Measurements from ENCODE around the gene LRRC9.
"Not testable (repeated sequence)": the region's sequence is repeated elsewhere in the genome, so short reads cannot be mapped to it uniquely, and the experiment has no call there.

Gene LRRC9

DNA sequence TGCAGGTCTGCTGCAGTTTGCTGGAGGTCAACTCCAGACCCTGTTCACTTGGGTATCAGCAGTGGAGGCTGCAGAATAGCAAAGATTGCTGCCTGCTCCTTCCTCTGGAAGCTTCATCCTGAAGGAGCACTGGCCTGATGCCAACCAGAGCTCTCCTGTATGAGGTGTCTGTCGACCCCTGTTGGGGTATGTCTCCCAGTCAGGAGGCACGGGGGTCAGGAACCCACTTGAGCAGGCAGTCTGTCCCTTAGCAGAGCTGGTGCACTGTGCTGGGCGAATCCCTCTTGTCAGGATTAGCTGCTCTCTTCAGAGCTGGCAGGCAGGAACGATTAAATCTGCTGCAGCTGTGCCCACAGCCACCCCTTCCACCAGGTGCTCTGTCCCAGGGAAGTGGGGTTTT is 37.9 kb downstream of the LRRC9 start:
- not testable (repeated sequence) for DNase-seq (ENCODE audit: low read depth)

DNA sequence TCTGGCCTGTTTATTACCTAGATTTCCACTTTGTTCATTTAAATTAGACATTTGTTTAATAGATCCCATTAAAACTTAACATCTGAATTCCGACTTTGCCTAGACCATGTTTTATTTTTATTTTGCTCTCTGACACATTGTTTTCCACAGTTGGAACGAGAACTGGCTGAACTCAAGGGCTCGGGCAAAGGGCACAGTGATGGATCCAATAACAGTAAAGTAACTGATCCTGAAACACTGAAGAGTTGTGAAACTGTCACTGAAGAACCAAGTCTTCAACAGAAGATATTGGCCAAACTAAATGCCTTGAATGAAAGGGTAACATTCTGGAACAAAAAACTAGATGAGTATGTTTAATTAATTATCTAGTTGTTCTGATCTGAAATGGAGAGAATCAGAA is 39.7 kb downstream of the LRRC9 start:
- DNase-seq (ENCODE audit: low read depth), result no peak

DNA sequence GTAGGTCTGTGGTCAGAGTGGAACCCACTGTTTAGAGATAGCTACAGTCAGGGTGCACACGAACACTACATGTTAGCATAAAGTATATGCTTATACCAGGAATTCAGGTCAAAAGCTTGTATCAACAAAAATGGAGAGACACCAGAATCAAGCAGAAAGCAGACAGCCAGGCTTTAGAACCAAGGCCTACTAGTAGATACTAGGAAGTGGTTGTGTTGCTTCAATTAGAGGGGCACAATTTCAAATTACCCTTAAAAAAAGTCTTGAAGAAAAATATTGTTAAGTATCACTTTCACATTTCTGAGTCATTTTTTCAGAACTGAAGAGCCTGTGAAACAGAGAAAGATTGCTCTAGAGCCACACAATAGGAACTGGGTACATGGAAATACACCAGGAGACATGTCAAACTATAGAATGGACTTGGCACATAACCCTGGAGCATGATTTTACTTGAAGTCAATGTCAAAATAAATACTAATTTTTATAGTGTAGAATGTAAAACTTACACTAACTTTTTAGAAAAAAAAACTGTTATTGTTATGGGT is 41.6 kb downstream of the LRRC9 start:
- no peak for DNase-seq (ENCODE audit: low read depth)

DNA sequence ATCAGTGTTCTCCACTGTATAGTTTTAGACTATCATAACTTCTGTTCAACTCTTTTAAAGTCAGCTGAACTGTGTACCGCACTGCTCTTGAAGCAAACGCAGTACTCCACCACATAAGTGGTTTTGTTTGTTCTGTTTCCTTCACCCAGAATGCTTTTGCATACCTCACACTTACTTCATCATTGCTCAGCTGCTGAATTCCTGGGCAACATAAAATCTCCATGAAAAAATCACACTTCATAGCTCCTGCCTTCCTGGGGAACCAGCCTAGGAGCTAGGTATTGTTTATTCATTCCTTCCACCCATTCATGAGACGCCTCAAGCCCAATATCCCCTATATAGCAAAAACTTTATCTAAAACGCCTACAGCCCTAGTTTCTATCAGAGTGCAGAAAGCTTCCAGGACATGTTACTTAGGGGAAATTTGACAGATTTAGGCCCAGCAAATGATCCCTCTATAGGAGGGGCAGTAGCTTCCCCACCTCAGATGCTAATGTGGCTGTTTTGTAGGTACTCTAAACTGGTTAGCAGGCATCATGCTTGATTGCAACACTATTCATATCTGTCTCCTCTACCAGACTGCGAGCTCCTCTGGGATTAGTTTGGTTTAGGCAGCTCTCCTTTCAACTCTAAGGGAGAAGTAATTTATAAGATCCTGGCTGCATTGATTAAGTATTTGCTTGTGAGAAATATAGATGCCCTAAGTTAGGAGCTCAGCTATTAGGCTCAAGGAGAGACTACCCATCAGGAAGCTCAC is 44.5 kb downstream of the LRRC9 start:
- no peak for DNase-seq (ENCODE audit: low read depth)

DNA sequence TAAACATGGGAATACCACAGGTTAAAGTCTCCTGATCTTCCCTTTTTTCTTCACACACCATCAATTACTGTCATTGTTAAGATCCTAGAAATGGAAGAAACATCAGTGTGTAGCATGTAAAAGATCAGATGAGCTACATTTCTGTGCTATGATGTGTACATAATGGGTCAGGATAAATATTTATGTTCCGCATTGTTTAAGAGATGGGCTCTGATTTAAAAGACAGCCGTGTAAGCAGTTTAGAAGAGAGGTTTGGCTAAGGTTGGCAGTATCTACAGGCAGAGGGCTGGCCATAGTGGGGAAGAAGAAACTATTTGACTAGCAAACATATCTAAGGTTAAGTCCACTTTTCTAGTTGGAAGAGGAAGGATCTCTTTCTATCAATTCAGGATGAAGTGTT is 49.4 kb downstream of the LRRC9 start:
- no peak for DNase-seq (ENCODE audit: low read depth)

DNA sequence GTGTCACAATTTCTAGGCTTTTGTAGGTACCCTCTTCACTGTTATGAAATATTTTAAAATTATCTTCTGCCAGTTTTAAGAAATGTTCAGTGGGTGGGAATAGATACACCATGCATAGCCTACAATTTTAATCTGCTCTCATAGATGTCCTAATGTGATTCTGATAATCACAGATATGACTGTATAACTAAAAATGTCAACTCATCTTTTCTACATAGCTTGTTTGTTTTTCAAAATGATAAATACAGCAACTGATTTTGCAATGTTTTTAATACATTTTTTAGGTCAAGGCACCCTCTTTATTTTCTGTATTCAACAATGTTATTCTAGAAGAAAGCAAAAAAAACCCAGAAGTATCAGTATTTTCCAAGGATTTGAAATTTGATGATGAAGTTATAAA is 61.6 kb downstream of the LRRC9 start:
- no peak for DNase-seq (ENCODE audit: low read depth)

DNA sequence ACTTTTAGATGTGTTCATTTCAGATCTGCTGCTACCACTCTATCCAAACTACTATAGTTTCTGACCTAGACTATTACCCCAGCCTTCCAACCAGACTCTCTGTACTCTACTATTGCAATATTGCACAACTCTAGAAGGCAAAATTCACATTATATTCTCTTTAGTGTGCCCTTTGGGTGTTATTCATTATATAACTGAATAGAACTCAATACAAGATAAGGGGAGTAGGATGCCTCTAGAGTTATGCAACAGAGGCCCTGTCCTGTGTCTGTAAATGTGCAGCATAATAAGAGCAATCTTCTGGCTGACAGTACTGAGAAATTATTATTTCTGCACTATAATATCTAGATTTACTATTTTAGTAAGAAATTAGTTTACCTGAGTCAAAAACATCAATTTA is 63.1 kb downstream of the LRRC9 start:
- DNase-seq (ENCODE audit: low read depth), result no peak

DNA sequence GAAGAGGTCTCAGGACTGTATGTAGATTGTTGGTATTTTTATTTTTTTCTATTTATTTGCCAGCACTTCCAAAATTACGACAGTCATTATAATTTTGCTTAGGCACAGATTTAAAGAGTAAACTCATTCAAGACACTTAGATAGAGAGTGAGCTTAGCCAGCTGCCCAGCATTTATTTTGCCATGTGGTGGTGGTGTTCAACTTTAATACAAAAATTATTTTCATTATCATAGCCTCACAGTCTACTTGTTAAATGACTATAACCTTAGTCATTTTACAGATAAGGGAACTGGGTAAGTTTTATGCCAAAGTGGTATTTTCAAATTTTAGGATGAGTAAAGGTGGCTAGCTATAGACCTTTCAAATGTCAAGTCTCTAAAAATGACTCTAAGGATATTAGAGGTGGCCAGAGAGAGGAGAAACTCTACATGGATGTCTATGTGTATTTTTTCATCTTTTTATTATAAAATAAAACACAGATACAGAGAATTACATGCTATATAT is 66.7 kb downstream of the LRRC9 start:
- no peak for DNase-seq (ENCODE audit: low read depth)

DNA sequence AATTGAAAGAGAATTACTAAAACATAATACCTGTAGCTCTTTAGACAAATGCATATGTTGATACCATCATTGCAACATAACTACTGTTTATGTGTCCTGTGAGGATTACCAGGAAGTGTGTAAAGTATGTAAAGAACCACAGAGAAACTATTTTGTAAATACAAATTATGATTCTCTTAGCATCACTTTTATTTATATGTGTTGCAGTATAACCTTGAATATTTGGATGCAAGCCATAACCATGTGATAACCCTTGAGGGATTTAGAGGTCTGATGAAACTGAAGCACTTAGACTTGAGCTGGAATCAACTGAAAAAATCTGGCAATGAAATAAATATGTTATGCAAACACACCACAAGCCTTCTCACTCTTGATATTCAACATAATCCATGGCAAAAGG is 77.5 kb downstream of the LRRC9 start:
- DNase-seq (ENCODE audit: low read depth), result no peak

DNA sequence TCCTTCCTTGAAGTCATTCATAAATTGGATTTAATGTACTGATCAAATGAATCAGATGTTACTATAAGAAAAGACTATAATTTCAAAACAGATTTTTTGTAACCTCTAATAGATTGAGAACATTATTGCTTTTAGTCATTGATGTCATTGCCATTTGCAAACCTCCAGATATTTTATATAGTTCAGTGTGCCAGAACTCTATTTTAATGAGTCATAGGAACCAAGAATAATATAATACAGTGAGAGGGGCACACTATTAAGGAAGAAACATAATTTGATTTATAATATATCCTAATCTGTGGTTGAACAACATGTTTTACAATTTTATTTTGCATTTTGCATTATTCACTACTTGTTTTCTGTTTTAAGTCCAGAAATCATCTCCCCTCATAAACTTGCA is 78.0 kb downstream of the LRRC9 start:
- DNase-seq (ENCODE audit: low read depth), result no peak

DNA sequence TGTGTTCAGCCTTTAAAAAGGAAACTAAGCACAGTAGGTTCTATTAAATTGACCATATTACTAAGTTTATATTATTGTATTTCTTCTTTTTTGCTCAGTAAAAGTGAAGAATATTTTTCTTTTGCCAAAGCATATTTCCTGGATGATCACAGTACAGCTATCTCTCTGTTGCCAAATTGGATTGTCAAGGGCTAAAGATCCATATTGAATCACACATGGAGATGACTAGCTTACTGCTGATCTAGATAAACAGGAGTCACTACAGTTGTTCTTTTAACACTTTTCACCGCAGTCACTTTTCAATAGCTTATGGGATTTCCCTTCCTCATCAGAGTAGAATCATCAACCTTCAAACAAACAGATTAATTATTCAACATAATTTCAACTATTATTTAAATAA is 78.6 kb downstream of the LRRC9 start:
- DNase-seq (ENCODE audit: low read depth), result no peak

DNA sequence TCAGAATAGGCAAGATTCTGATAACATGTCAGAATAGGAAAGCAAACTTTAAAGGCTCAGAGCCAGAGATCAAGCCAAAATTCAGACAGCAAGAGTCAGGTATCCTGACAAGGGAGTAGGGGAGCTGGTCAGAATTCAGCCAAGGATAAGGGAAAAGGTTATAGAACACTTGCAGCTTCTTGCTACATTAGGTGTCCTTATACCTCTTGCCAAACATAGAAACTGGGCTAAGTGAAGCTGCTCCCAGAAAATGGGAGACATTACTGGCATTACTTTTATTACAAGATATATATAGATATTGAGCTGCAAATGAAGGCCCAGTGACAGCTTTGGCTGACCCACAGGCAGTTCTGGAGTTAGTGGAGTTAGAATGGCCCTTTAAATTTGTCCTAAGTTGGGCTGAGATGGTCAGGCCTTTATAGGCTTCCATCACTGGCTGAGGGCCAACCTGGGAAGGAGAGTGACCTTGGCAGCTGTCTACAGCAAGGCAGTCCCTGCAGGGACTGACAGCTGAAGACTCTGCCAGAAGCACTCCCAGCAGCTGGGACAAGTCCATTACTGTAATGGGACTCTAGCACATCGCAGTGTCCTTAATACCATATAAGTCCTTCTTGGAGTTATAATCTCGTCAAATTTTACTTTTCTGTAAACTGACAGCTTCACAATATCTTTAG is 83.0 kb downstream of the LRRC9 start:
- DNase-seq (ENCODE audit: low read depth), result no peak

DNA sequence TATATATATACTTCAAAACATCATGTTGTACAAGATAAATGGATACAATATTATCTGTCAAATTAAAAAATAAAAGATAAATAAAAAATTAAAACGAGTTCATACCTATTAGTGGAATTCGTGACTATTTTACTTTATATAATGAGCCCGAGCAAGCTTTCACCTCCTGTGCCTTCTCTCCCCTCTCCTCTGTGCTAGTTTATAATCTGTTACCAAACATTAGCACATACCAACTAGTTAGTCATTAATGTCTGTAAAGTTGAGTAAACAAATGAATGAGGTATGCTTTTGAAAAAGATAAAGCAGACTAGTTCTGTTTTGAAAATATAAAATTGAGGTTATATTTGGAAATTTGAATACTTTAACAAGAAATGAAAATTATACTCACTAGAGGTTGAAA is 84.0 kb downstream of the LRRC9 start:
- no peak for DNase-seq (ENCODE audit: low read depth)

DNA sequence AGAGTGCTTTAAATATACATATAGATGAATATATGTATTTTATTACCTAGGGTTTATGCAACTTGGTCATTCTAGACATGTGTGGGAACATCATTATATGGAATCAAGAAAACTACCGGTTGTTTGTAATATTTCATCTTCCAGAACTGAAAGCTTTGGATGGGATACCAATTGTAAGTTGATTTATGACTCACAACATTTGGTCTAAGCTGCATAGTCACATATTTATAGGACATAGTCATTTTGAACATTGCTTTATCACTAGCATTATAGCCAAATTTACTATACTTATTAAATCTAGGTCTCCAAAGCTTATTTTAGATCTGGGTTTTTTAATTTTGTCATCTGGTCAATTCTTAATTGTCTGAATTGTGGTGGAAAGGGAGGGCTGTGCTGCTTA is 88.1 kb downstream of the LRRC9 start:
- DNase-seq (ENCODE audit: low read depth), result no peak

DNA sequence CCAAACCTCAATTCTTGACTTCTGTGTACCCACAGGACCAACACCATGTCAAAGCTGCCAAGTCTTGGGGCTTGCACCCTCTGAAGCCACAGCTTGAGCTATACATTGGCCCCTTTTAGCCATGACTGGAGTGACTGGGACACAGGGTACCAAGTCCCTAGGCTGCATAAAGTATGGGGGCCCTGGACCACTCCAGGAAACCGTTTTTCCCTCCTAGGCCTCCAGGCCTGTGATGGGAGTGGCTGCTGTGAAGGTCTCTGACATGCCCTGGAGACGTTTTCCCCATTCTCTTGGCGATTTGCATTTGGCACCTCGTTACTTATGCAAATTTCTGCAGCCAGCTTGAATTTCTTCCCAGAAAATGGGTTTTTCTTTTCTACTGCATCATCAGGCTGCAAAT is 90.3 kb downstream of the LRRC9 start:
- not testable (repeated sequence) for DNase-seq (ENCODE audit: low read depth)

DNA sequence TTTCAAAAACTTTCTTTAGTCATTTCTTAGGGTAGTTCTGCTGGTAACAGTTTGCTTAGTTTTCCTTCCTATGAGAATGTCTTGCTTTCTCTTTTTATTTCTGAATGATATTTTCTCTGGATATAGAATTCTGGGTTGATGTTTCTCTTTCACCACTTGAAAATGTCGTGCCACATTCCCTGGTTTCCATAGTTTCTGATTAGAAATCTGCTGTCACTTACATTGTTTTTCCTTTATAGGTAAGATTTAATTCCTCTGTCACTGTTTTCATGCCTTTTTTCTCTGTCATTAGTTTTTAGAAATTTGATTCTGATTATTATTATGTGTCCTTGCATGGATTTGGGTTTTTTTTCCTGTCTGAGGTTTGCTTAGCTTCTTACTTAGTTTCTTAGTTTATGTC is 94.5 kb downstream of the LRRC9 start:
- no peak for DNase-seq (ENCODE audit: low read depth)

DNA sequence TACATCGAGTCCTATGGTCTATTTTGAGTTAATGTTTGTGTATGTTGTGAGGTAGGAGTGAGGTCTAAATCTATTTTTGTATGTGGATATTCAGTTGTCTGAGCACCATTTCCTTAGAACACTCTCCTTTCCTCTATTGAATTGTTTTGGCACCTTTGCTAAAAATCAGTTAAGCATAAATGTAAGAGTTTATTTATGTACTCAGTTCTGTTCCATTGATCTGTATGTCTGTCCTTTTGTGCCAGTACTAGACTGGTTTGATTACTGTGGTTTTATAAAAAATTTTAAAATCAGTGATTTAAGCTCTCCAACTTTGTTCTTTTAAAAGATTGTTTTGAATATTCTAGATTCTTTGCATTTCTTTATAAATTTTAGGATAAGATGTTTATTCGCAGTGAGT is 101.7 kb downstream of the LRRC9 start:
- no peak for DNase-seq (ENCODE audit: low read depth)

DNA sequence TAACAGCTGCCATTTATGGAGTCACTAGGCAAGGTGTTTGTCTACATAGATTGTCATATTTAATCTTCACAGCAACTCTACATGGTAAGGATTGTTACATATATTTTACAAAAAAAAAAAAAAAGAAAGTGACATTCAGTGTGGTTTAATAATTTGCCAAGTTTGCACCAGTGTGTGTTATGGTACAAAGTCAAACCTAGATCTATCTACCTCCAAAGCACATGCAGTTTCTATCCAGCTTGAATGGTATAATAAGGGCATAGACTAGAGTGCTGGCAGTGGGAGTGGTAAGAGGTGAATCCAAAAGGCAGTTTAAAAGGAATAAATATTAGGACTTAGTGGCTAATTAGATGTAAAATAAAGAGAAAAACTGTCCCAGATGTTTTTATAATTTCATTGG is 105.6 kb downstream of the LRRC9 start:
- no peak for DNase-seq (ENCODE audit: low read depth)

DNA sequence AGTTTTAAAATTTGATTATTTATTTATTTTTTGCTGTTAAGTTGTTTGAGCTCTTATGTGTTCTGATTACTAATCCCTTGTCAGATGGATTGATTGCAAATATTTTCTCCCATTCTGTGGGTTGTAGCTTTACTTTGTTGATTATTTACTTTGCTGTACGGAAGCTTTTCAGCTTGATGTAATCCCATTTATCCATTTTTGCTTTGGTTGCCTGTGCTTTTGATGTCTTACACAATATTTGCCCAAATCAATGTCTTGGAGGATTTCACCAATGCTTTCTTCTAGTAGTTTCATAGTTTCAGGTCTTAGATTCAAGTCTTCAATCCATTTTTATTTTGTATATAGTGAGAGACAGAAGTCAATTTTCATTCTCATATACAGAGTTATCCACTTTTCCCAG is 115.2 kb downstream of the LRRC9 start:
- DNase-seq (ENCODE audit: low read depth), result no peak

DNA sequence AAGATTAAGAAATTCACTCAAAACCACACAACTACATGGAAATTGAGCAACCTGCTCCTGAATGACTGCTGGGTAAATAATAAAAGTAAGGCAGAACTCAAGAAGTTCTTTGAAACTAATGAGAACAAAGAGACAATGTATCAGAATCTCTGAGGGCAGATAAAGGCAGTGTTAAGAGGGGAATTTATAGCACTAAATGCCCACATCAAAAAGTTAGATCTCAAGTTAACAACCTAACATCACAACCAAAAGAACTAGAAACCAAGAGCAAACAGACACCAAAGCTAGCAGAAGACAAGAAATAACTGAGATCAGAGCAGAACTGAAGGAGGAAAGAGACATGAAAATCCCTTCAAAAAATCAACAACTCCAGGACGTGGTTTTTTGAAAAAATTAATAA is 128.0 kb downstream of the LRRC9 start:
- not testable (repeated sequence) for DNase-seq (ENCODE audit: low read depth)

DNA sequence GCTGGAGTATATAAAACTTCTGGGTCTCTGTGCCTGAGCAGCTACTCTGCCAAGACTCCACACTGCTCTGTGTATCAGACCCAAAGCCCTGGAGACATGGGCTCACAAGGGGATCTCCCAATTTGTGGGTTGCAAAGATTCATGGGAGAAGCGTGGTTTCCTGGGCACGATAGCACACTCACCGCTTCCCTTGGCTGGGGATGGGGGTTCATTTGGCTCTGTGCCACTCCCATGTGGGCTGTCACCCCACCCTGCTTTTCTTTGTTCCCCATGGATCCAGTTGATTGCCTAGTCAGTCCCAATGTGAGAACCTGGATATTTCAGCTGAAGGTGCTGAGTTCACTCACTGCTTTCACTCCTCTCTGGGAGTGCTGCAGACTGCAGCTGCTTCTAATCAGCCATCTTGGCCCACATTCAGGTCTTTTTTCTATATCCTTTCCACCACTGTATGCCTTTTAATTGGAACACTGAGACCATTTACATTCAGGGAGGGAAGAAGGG is 131.8 kb downstream of the LRRC9 start:
- DNase-seq (ENCODE audit: low read depth), result no peak

DNA sequence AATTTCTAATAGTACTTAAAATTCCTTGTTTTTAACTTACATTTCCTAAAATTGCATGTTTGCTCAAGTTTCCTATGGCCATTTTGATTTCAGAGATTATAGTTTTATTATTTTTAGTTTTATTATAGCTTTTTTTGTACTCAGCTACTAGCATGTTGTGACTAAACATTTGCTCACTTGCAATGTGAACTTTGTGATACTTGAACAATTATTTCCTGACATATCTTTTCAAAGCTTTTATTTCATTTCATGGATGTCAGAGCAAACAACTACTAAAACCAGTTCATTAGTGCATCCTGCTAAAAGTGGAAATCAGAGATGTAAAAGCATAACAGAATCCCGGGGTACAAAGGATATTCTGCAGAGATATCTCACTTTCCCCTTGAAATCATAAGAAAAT is 138.1 kb downstream of the LRRC9 start:
- no peak for DNase-seq (ENCODE audit: low read depth)

DNA sequence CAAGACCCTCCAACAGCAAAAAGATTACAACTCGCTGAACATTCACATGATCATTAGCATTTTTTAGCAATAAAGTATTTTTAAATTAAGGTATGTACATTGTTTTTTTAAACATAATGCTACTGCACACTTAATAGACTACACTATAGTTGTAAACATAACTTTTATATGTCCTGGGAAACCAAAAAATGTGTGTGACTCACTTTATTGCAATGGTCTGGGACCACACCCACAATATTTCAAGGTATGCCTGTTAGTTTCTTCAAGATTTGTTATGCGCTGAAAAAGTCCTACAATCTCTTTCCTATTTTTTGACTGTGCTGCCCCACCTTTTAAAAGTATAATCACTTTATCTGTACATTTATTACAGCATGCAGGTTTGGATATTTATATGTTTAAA is 141.4 kb downstream of the LRRC9 start:
- no peak for DNase-seq (ENCODE audit: low read depth)

All from stimulated activated CD8-positive, alpha-beta memory T cell treated with anti-CD3 and anti-CD28 coated beads, Interleukin-15, amount 100 ng/mL, for 24 hours (primary cell).